SH-SY5Y (cell line): Measurements from ENCODE around the gene SLC39A10.

Experiments used
- GATA2 ChIP-seq: IDR thresholded peaks from 2 replicates; pipeline ENCODE4 v1.6.1; 2011; ENCODE audit warnings: mild to moderate bottlenecking, low read depth, low read length
- GATA3 ChIP-seq: IDR thresholded peaks from 2 replicates; pipeline ENCODE4 v1.6.1; 2011; ENCODE audit warnings: low read depth, mild to moderate bottlenecking, low read length, moderate library complexity

The SLC39A10 gene

GRCh38 chr2:195721042-195721441 lies 64.0 kb downstream of the SLC39A10 start:
- TF ChIP-seq GATA2, result no peak
- no peak for TF ChIP-seq GATA3

DNA sequence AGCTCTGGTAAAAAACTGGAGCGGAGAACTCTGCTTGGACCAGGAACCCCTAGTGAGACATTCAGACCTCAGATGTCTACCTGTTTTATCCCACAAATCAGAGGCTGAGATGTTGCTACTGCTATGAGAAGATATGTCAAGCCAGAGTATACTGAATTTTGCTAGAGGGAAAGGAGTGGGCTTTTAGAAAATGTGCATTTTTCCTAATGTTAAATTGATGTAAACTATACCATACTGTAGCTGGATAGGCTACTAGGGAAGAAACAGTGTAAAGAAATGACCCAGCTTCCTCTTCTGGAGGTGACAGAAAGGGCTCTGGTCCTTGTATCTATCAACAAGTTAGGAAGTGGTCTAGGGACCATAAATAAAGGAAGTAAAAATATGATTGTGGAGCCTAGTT lies 65.0 kb downstream of the SLC39A10 start:
- TF ChIP-seq GATA3 (no peak), GATA2 (no peak)

- TF ChIP-seq GATA2 (no peak), GATA3 (no peak)
Observed at GRCh38 chr2:195727106-195727505, 70.1 kb downstream of the SLC39A10 start.

- no peak for TF ChIP-seq GATA2
- no peak for TF ChIP-seq GATA3
Observed at GRCh38 chr2:195730912-195731311, 73.9 kb downstream of the SLC39A10 start.

DNA sequence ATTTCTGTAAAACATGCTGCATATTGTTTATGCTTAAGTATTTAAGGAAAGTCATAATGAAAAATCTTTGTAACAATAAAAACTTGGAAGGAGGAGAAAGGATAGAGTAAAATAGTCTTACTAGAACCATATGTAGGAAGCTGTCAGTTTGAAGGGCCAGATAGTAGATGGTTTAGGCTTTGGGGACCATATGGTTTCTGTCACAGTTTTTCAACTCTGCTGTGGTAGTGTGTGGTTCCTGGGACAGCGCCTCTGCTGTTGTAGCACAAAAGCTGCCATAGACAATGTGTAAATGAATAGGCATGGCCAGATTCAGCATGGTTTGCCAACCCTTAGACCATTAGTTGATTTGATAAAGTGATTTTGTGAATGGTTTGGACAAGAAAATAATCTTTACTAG lies 75.5 kb downstream of the SLC39A10 start:
- no peak for TF ChIP-seq GATA3
- no peak for TF ChIP-seq GATA2

GRCh38 chr2:195733831-195734230 lies 76.8 kb downstream of the SLC39A10 start:
- no peak for TF ChIP-seq GATA3
- TF ChIP-seq GATA2, result no peak

GRCh38 chr2:195734395-195734794 lies 77.4 kb downstream of the SLC39A10 start:
- TF ChIP-seq GATA2 (no peak), GATA3 (no peak)

- no peak for TF ChIP-seq GATA2
- no peak for TF ChIP-seq GATA3
Observed at GRCh38 chr2:195734931-195735330, 77.9 kb downstream of the SLC39A10 start.

- TF ChIP-seq GATA3 (no peak), GATA2 (no peak)
Observed at GRCh38 chr2:195735347-195735746, 78.3 kb downstream of the SLC39A10 start.

- TF ChIP-seq GATA3, result no peak
- no peak for TF ChIP-seq GATA2
Observed at GRCh38 chr2:195737511-195738325, 80.7 kb downstream of the SLC39A10 start.

GRCh38 chr2:195741191-195741590 lies 84.2 kb downstream of the SLC39A10 start:
- TF ChIP-seq GATA2 (no peak), GATA3 (no peak)

GRCh38 chr2:195756218-195756942 lies 99.4 kb downstream of the SLC39A10 start:
- TF ChIP-seq GATA3 (no peak), GATA2 (no peak)

GRCh38 chr2:195758846-195759245 lies 101.8 kb downstream of the SLC39A10 start:
- TF ChIP-seq GATA2 (no peak), GATA3 (no peak)

GRCh38 chr2:195759877-195760276 lies 102.9 kb downstream of the SLC39A10 start:
- TF ChIP-seq GATA3 (no peak), GATA2 (no peak)

DNA sequence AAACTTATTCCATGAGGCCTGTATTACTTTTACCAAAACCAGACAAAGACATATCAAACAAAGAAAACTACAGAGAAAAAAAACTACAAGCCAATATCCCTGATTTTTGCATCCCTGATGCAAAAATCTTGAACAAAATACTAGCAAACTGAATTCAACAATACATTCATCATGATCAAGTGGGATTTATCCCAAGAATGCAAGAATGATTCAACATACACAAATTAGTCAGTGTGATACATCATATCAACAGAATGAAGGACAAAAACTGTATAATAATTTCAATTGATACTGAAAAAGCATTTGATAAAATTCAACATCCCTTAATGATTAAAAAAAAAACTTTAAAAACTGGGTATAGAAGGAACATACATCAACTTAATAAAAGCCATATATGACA lies 106.8 kb downstream of the SLC39A10 start:
- no peak for TF ChIP-seq GATA3
- no peak for TF ChIP-seq GATA2

GRCh38 chr2:195766691-195767090 lies 109.7 kb downstream of the SLC39A10 start:
- TF ChIP-seq GATA3 (no peak), GATA2 (no peak)
